Endometrial microvascular endothelial cells (primary cell): Measurements from ENCODE around the gene HESX1. TPM values are rescaled to one million over a fixed set of nuclear protein-coding genes. Genes with fewer than 3 reads are reported as not detected.

Experiments used
- in situ Hi-C: cut with HindIII; loops from 2 replicates; pipeline ENCODE4 v1.10.0; 2017; ENCODE audit warnings: low sequenced_read_pairs, low pct_unique_long_range_greater_than_20kb; ENCODE audit errors: inconsistent ontology term
- total RNA-seq: library from RNA; depleted of rRNA; stranded (reverse); fragments of >200 nt; gene quantifications from one replicate; pipeline ENCODE4 v1.2.3, GENCODE V29; 2015; ENCODE audit errors: inconsistent ontology term

Gene HESX1
- not detected for total RNA-seq

DNA sequence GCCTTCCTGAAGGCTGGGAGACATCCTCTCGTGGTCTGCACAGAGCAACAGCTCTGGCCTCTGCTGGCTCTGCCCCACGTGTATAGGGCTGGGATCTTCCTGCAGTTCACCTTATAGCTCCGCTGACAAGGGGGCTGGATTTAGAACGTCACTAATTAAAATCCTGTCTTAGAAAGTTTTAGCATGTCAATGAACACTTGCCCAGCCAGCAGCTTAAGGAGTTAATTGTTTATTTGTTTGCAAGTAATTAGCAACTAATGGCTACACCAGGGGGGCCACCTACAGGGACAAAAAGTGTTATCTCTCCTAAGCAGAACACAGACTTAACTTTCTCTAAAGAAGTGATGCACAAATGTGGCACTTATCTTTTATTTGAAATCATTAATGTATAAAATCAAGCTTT lies at the start of gene HESX1:
Gene HESX1 (minus strand): TSS at position 84 of the 403 bp plus-strand sequence. CDS start 60 bp downstream, at position 24.
- in situ Hi-C loops, result no loop called here

DNA sequence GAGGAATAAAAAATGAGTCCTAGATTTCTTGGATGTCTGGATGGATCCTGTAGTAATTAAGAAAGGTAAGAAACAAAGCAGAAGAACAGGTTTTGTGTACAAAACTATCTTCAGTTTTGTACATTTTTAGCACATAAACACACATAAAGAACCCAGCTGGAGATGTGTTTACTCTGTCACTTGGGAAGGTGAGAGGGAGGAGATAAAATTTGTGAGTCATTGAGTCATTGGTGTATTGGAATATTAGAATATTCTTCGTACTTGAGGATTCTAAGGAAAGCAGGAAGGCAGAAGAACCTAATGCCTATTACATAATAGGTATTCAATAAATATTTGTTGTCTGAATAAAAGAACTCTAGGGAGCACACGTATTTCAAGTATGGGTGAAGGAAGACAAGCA lies 45.2 kb upstream of the HESX1 start:
- in situ Hi-C loops, result no loop called here

- in situ Hi-C loops, result no loop called here
Measured at GRCh38 chr3:57234613-57235575, 35.1 kb upstream of the HESX1 start.

DNA sequence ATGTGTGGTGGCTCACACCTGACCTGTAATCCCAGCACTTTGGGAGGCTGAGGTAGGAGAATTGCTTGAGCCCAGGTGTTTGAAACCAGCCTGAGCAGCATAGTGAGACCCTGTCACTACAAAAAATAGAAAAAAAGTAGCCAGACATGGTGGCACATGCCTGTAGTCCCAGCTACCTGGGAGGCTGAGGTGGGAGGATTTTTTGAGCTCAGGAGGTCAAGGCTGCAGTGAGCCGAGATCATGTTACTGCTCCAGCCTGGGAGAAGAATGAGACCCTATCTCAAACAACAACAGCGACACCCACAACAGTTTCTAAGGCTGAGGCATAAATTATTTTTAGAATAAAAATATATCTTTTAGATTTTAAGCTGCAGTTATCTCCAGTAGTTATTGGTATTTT lies 34.0 kb upstream of the HESX1 start:
- in situ Hi-C loops, result no loop called here

GRCh38 chr3:57230006-57230405 lies 30.2 kb upstream of the HESX1 start:
- in situ Hi-C loops, result no loop called here

- in situ Hi-C loops, result no loop called here
Measured at GRCh38 chr3:57227930-57228751, 28.4 kb upstream of the HESX1 start.

- in situ Hi-C loops, result no loop called here
Measured at GRCh38 chr3:57227204-57227929, 27.6 kb upstream of the HESX1 start, which contains the start of gene APPL1. Gene APPL1 (plus strand): TSS chr3:57227729. CDS start chr3:57227884, 155 bp downstream.

- in situ Hi-C loops, result no loop called here
Measured at GRCh38 chr3:57226176-57226575, 26.4 kb upstream of the HESX1 start.

GRCh38 chr3:57224856-57225255 lies 25.1 kb upstream of the HESX1 start:
- in situ Hi-C loops, result no loop called here

GRCh38 chr3:57221883-57222282 lies 22.1 kb upstream of the HESX1 start:
- in situ Hi-C loops, result no loop called here

GRCh38 chr3:57206423-57206822 lies 6.6 kb upstream of the HESX1 start:
- in situ Hi-C loops, result no loop called here

DNA sequence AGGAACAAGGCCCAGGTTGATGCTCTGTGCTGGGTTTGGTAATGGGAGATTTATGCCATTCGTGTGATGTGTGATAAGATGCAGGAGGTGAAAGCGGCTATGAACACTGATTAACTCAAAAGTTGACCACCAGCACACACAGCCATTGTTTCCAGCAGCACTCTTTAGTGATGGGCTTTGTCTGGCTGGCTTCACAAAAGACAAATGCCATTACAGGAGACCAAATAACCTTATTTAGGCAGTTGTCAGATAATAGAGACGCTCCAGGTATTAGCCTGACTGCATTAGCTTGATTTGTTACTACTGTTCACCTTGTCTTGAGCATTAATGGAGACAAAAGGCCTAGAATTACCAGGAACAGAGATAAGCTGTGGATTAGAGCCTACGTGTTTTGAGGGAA lies 5.1 kb downstream of the HESX1 start:
- in situ Hi-C loops, result no loop called here

GRCh38 chr3:57192028-57192427 lies 7.8 kb downstream of the HESX1 start:
- in situ Hi-C loops, result no loop called here

DNA sequence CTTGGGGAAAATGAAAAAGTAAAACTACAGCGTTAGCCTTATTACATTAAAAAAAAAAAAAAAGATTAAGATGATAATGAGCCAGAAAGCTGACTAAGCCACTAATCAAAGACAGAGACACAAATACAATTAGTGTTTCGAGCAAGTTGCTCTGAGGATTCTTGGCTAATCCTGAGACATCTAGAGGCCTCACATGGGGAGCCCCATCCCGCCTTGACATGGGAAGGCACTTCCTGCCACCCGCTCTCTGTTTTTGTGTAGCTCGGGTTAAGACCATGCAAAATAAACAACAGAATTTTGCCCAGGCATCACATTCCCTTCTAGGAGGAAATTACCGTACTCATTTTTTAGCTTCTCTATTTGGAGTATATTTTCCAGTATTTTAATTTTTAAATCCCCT lies 15.3 kb downstream of the HESX1 start:
- in situ Hi-C loops, result no loop called here

GRCh38 chr3:57179580-57180410 lies 20.0 kb downstream of the HESX1 start:
- in situ Hi-C loops, result no loop called here

- in situ Hi-C loops, result no loop called here
Measured at GRCh38 chr3:57176045-57176444, 23.7 kb downstream of the HESX1 start.

- in situ Hi-C loops, result no loop called here
Measured at GRCh38 chr3:57173687-57174086, 26.1 kb downstream of the HESX1 start.

GRCh38 chr3:57170946-57171345 lies 28.8 kb downstream of the HESX1 start:
- in situ Hi-C loops, result no loop called here
